ENCODE measurements around the gene PCBD1.

The PCBD1 gene

DNA sequence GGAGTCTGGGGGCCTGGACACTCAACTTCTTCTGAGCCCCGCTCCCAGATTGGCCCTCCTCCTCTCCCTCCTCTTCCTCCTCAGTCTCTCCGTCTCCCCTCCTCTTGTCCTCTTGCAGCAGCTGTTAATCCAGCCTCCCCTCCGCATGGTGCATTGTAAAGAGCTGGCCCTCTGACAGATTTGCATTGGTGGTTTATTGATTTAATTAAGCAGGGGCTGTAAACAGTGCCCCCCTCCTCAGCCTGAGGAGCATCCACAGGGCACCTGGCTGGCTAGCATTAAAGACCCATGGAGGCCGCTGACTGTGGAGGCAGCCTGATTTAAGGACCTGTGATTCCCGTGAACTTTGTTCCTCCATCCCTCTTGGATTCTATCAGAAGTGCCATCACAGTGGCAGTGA, 28.9 kb upstream of the PCBD1 start:
- DNase-seq = peak in 1 of 3 experiments; percentile 38

DNA sequence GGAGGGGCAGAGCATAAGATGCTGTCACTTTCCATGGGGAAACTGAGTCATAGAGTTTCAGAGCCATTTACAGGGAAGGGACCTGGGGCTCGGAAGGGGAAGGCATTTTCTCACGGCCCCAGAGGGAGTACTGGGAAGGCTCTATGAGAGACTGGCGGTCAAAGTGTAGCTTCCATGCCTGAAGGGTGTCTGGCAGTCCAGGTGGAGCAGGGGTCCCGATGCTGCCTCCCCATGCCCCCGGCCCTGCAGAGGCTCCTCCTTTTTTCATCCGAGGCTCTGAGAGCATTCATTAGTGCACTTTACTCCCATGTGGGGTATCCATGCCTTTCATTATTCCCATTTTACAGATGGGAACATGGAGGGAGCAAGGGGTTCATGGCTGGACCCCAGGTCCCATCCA, 27.9 kb upstream of the PCBD1 start:
- no peak for DNase-seq

DNA sequence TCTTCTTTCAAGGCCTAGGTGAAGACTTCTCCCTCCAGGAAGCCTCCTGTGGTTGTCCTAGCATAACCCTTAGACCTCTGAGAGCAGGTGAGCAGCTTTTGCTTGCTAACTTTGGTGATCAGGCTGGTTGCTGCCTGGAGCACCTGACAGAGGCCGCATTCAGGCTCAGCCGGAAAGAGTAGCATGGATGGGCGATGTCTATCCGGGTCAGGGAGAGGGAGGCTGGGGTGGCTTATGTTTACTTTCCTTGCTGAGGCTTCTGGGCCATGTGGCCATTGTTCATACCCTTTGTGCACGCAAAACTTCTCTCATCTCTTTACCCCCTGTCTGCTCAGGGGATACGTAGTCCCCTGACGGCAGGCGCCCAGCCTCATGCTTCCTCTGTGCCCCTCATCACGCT, 27.4 kb upstream of the PCBD1 start:
- DNase-seq = no peak

DNA sequence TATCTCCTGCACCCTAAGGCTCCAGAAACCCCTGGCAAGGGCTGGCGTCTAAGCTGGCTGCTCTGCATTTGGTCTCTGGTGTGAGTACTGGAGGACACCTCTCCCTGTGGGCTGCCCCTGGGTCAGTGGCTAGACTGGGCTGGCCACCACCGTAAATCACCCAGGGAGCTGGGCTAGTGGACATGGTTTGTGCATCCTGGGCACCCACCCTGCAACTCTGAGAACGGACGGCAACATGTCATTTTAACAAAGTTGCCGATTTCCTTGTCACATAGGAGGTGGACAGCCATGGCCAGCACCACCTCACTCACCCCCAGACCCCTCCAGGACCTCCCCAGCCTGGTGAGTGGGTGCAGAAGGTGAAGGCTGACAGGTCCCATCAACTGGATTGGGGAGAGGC, 26.8 kb upstream of the PCBD1 start:
- DNase-seq = no peak

DNA sequence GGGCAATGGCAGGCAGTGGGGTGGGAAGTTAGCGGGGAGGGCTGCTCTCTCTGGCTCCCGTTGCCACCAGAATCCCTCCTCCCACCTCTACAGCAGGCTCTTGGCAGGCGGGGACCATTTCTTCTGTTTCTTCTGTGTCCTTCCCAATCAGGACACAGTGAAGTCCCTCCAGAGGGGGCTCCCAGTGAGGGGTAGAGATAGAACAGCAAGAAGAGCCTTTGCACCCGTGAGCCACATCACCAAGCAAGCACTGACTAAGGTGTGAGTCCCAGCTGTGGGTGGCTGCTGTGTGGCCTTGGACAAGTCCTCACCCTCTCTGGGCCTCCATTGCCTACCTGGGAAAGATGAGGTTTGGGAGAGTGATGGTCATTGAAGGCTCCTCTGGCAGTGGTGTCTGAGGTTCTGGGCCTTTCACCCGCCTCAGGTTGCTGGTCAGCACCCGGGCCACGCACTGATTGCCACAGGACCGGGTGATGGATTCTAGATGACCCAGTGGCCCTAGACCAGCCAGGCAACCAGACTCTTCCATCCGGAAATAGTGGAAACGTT, 26.0 kb upstream of the PCBD1 start:
- no peak for DNase-seq

DNA sequence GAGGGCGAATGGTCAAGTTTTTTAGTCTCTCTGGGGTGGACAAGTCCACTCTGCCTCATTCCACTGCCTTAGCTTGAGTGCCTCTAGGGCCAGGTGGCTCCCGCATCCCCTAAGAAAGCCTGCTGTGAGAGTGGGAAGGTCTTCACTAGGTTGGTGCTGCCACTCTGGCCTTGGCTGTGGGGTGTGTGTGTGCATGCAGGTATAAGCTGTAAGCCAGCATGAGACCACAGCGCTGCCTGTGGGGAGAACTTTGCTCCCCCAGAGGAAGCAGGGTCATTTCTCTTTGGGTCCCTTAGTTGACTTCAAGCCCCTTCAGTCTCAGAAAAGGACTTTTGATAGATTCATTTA, 25.5 kb upstream of the PCBD1 start:
- no peak for DNase-seq

DNA sequence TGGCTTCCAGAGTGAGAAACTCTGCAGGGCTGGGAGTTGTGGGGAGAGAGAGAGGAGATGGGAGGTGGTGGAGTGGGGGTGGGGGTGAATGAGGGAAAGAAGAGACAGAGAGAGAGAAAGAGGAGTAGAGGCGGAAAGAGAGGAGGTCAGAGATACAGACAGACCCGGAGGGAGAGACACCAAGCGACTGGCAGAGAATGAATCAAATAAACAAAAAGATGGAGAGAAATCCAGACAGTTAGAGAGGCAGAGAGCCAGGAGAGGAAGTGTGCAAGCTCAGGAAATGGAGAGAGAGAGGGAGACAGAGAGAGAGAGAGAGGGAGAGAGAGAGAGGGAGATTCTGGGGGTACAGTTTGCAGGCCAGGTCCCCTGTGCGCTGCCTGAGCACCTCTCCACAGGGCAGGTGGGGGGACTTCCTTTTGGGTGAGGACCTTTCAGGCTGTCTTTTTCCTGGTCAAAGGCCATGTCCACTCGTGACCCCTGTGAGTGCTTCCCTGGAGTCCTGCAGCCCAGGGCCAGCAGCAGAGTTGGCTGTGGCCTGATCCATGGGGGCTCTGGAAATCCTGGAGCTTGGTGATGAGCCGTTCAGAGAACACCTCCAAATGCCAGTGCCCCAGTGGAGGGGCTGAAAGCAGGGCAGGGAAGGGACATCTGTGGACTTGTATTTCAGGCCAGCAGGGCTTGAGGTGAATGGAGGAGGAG, 25.0 kb upstream of the PCBD1 start:
- DNase-seq = no peak

DNA sequence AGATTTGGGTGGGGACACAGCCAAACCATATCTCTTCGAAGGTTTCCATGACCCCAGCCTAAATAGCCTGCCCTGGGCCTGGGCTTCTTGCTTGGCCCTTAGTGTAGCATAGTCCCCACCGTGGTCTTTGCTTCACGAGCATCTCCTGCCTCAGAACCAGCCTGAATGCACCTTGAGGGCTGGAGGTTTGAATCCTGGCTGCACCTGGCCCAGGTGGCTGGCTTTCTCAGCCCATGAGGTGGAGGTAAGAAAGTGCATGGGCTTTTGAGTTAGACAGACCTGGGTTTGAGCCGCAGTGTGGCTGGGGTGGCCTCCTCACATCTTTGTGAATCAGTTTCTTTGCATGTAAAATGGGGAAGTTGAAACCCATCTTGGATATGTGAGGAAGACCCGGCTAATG, 24.2 kb upstream of the PCBD1 start:
- no peak for DNase-seq

DNA sequence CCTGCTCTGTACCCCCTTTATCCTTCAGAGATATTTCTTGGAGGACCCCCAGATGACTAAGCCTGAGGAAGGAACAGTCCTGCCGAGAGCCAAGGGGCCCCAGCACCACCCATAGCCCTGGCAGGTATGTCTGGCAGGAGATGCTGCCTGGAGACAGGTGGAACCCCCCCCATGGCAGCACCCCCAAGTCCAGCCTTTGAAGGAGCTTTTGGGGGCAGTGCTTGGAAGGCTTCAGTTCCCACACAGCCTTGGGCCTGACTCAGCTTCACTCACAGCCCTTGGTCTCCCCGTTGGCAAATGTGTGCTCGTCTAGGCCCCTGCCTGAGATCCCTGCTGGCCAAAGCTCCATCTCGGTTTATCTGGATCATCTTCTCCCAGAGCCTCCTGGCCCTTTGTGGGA, 23.0 kb upstream of the PCBD1 start:
- no peak for DNase-seq

DNA sequence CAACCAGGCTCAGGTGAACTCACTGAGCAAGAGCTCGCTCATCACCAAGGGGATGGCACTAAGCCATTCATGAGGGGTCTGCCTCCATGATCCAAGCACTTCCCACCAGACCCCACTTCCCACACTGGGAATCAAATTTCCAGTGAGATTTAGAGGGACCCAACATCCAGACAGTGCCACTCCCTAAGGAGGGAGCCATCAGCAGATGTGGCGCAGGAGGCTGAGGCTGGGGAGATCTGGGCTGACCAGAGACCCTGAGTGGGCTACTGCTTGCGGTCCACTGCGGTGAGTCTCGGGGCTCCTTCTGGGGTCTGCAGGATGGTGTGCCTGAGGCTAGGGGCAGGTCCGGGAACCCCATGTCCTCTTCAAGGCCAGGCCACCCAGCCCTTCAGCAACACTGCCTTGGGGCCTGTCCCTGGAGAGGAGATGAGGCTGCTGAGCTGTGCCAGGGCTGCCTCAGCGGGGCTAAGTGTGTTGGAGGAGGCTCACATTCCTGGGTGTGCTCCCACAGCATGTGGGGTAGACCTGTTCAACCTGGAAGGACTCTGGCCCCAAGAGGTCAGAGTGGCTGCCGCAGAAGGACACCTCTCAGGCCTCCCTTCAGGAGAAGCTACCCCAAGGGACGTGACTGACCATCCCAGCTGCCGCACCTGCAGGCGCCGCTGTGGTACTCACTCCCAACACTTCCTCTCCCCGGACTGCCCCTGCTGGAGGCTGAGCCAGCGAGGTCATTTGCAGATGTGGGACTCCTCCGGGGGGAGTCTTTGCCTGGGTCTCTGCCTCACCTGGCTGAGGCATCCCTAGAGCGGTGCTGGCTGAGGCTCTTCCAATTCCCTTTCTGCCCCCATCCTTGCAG, 22.3 kb upstream of the PCBD1 start:
- no peak for DNase-seq

DNA sequence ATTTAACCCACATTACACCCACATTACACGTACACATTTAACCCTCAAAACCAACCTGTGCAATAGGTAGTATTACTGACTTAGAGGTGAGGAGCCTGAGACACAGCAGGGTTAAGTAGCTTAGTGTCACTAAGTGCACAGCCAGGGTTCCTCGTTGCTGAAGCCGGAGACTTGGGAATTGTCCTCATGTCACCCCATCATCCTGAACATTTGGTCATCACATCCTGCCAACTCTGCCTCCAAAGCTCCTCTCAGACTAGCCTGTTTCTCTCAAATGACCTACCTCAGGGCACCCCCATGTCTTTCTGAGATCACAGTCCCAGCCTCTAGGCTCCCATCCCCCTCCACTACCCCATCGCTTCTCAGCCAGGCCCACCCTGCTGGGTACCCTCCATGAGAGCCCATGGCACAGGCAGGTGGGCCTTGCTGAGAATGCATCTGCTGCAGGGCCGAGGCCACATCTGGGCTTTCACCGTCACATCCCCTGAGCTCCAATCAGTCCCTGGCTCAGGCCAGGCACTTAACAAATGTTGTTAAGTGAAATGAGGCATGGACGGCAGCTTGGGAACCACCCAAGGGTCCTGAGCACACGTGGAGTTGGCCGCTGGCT, 21.1 kb upstream of the PCBD1 start:
- no peak for DNase-seq

DNA sequence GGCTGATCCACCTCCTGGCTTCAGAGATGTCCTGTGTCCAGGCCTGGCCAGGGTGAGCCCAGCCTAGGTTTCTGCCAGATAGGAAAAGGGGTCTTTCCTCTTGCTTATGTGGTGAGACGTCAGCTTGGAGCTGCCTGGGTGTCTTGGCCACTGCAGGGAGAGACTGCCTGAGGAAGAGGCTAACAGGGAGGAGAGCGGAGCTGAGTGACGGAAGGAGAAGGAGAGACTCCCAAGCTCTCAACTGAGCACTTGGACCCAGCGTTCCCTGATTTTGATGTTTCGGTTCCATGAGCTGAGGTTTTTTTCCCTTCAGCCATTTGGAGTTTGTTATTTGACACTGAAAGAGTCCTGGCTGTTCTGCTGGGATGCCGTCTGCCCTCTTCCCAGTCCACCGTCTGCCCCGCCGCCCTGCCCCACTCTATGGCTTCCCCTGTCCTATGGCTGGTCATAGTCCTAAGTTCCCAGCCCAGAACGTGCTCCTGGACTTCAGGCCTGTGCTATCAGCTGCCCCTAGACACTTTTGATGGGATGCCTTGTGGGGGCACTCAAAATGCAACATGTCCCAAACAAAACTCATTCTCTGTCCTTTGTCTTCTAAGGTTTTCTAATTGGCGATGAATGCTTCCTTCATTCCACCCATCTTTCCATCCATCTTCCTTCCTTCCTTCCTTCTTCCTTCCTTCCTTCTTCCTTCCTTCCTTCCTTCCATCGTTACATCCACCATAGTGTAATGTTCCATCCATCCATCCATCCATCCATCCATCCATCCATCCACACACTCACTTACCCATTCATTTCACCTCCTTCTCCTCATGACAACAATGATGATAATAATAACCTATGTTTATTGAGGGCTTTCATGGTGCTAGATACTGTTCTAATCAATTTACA, 20.3 kb upstream of the PCBD1 start:
- no peak for DNase-seq

DNA sequence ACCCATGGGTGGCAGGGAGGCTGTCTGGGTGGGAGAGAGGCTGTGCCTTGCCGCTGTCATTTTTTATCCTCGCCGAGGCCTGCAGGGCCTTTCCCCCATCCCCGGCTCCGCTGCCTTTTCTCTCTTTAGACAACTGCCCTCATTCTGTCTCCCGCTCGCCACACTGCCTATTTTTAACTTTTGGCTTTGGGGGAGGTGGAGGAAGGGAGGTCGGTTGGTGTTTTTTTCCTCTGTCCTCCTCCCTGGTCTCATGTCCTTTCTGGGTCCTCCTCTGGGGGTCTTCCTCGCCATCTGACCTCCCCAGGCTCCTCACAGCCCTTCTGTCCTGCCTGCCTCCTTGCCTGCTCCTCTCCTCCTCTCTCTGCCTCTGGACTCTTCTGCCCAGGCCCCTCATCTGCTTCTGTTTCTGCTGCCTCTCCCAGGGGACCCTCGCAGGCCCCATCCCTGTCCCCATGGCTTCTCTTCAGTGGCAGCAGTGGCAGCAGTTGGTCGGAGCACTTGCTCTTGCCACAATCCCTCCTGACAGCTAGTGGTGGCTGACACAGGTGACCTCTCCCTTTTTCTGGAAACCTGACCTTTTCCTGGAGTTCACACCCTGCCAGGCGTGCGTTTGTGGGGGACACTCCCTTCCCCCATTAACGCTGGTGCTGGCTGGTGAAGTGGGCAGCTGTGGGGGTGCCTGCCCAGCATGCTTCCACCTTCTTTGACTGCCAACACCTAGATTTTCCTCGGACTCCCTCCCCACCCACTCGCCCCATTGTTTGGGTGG, 19.5 kb upstream of the PCBD1 start:
- DNase-seq = no peak

DNA sequence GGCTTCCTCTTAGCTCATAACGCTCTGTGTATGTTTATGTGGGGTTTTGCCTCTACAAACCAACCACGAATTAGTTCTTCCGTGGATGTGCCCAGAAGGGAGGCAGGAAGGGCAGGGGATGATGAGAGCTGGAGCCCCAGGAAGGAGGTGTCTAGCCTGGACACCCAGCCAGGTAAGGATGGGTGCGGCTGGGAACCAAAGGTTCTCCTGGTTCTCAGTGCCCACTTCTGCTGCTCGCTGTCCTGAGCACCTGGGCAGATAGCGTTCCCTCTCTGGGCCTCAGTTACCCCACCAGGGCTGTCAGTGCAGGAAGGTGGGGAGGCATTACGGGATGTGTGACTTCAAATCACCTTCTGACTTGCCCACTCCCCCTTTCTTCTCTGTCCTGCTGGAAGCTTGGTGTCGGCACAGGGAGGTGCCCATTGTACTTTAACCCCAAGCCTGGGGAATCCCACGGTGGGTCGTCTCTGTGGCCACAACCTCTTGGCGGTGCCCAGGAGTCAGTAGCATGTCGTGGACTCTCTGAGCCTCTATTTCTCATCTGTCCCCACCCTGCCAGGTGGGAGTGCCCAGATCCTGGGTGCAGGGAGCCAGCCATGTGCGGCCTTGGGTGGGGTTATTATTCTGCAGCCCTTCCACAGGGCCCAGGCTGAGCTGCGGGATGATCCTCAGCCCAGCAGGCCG, 18.7 kb upstream of the PCBD1 start:
- DNase-seq = no peak

DNA sequence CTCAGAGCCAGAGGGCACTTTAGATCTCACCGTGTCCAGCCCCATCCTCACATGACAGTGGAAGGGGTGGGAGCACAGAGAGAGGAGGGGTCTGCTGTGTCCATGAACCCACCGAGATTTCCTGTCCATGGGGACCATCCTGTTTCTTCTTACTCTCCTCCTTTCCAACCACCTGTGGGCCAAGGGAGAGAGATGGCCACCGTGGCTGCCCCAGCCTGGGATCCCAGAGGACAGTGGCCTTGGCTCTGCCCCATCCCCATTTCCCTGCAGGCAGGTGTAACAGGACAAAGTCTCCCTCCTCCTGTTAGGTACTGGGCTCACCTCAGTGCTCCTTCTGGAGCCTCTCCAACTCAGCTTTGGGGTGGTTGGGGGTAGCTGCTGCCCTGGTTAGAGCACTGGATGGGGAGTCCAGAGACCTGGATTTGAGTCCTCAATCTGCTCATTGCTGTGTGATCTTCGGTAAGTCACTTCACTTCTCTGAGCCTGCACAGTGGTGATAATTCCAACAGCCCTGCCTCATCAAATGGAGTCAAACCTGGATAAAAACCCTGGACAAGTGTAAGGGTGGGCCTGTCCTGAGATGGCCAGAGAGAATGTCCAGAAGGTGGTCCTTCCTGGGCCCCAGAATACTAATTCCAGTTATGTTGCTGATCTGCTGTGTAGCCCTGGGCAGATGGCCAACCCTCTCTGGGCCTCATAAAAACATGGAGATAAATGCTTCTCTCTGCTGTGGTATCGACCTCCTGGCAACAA, 17.8 kb upstream of the PCBD1 start:
- DNase-seq = no peak

DNA sequence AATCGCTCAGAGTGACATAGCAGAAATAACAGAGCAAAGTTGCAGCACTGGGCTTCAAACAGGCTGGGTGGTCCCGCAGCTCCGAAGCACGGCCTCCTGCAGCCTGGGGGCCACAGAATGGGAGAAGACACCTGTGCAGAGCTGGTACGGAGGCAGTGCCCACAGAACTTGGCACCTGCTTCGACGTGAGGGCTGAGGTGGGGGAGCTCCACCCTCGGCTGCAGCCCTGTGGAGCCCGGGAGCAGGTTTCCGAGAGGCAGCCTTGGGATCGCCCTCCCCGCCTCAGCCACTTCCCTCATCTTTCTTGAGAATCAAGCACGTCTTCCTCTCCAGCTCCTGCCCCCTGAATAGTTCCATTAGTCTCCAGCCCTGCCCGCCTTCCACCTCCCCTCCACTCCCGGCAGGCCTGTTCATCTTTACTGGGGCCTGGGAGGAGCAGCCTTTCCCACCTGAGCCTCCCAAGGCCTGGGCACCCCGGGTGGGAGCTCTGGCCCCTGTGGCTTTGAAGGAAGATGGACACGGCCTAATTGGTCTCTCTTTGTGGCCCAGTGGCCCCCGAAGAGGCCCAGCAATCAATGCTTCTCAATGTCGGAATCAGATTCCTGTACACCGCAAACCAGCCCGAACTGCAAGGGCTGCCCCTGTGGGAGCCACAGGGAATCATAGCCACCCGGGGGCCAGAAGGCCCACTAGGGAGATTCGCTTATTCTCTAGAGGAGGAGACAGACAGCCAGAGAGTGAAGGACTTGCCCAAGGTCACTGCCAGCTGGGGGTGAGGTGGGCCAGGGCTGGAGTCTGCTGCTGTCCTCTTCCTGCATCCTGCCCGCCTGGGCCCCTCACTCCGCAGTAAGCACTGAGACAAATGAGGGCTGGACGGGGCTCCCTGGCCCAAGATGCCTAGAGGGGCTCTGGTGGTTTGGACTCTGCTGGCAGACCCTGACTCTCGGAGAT, 17.0 kb upstream of the PCBD1 start:
- no peak for DNase-seq

DNA sequence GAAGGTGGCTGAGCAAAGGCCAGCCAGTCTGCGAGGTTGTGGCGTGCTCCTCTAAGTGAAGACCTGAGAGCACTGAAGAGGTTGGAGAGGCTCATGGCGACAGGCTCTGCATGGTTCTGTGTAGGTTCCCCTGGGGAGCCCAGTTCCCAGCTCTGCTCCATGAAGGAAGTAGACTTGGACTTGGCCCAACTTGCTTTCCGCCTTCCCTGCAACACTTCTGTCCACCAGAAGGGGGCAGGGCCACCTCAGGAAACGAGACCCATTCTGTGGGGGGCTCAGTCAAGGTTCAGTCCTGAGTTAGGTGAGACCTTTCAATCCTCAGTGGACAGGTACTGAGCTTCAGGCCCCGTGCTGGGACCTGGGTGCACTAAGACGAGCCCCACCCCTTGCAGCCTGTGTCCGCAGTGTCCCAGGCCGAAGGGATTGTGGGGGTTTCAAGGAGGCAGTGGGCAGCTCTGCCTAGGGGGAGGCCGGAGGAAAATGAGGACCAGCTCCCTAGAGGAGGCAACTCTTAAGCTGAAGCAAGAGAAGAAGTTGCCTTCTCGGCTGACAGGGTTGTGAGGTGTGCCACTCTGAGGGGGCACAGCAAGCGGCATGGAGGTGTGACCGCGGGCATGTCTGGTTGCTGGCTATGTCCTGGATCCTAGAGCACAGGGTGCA, 15.0 kb upstream of the PCBD1 start:
- peak; percentile 14 to 55 (median 39) for DNase-seq

DNA sequence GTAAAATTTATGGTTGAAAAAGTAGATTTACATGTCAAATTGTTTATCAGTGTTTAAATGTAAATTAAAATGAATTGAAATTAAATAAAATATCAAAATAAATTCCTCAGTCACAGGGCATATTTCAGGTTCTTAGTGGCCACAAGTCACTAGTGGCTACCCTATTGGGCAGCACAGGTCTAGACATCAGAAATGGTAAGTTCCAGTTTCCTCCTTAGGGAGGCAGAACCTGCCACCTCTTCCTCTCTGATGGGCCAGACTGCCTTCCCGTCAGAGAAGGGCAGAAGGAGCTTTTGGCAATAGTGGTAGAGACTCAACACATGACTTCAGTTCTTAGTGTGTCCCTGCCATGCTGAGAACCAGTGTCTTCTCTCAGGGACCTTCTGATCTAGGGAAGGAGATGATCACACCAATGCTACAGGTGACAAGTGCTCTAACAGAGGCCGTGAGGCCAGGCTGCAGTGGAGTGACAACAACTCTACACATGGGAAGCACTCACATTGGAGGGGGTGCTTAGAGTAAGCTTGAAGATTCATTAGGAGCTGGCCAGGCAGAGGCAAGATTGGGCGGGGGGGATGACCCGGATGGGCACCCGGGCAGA, 14.4 kb upstream of the PCBD1 start:
- no peak for DNase-seq
